RKO (cell line): Measurements from ENCODE around the gene ADGRL3.
A peak's percentile ranks its signal among the peaks of the same experiment; 100 is the strongest.

Experiments used
- DNase-seq: peaks from one replicate; pipeline ENCODE4 v3.0.0-alpha.2; 2016; ENCODE audit warnings: low spot score

The ADGRL3 gene

DNA sequence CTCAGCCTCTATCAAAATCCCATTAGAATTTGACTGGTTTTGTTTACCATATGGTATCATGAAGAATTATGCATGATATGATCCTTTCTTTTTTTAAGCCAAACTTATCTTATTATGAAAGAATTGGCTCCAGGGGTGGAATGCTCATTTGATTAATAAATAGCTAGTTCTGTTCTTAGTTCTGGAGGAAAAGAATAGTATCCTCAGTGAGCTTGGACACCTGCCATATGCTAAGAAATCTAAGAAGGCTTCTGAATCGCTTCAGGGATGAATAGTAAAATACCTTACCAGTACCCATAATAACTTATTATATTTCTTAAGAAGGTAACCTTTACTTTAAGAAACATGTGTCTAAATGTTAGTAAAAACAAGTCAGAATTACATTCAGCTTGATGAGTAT is 803.6 kb downstream of the ADGRL3 start:
- no peak for DNase-seq

DNA sequence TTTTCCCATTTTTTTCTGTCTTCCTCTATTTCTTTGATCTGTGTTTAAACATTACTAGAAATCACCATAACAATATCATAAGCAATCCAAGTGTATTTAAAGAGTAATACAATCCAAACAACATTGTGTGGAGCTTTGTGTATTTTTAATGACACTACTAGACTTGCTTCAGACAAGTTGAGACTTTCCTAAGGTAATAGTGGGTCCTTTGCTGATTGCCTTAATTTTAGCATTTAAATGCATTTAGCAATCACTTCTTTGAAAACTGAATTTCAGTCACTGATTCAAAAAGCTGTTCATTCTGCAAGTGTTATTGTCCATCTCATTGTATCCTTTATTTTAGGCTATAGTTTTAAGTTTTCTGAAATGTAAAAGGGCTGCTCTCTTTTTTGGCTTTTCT is 804.8 kb downstream of the ADGRL3 start:
- no peak for DNase-seq

DNA sequence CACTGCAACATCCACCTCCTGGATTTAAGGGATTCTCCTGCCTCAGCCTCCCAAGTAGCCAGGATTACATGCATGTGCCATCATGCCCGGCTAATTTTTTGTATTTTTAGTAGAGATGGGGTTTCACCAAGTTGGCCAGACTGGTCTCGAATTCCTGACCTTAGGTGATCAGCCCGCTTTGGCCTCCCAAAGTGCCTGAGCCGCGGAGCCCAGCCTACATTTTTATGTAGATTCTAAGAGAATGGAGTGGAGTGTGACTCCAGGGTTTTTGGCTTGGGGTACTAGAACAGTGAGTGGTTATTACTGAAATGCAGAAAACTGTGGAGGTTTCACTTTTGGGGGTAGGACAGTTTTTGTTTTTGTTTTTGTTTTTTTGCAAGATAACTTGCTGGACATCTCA is 806.0 kb downstream of the ADGRL3 start:
- no peak for DNase-seq

DNA sequence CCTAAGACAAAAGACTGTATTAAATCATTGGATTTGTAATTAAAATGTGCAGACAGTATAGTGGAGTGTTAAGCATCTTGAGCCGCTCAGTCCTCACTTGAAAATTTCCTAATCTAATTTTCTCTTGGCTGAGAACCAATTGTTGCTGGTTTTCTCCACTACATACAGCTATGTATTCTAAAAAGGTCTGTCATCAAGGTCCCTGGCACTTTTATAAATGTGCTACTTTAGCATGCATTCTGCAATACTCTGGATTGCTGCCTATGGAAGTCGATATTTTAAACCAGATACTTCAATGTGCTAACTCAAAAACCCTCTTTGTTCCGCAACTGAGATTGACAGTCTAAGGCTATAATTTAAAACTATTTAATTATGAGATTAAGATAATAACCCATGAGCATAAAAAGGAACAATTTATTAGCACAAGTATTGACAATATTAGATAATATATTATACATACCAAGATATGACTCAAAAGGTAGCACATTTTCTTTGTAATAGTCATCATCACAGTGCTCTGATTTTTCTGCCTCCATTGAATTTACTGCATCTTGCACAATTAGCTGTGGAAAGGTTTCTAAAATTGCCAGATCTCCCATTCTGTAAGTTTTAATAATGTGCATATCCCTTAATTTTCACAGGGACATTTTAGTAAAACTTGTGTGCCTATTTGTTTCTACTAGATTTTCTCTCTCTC is 815.1 kb downstream of the ADGRL3 start:
- DNase-seq = no peak

DNA sequence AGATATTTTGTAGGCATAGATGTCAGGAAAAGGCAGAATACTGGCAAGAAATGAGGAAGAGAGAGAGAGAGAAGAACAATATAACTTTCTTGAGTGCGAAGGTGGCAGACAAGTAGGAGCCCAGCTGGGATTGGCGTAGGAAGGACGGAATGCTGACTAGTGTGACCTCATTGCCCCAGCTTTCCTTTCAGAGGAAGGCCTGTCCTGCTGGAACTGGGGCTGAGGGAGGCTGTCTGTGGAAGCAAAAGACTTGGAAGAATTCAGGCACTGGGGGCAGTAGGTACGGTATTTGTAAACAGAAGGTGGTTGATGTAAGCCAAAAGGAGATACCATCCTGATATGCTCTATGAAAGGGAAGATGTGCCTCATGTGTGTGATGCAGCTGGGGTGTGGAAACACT is 818.4 kb downstream of the ADGRL3 start:
- no peak for DNase-seq

DNA sequence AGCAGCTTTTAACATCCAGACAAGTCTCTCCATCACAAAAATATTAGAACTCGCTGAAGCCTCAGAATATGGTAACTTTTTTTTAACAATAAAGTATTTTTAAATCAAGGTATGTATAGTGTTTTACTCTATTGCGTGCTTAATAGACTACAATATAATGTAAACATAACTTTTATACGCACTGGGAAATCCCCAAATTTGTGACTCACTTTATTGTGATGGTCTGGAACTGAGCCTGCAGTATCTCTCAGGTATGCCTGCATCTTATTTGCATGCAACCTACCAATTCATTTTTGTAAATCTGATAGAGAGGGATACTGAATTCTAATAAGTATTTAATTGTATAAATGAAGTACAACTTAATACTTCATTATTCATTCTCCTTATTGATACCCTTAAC is 823.5 kb downstream of the ADGRL3 start:
- DNase-seq = no peak

DNA sequence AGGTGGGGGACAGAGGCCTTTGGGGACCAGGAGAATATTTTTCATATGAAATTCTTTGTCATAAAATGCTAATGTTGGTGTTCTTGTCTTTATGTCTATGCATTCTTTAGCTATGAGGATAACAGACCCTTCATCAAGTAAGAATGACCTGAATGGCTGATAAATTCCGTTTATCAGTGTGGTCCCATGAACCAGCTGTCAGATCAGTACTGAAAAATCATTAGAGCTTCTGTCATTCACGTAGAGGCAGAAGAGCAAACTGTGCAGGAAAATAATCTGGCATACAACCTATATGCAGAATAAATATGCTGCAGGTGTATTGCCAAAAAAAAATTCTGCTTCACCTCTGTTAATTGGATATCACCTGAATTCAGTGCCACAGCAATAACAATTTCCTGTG is 828.6 kb downstream of the ADGRL3 start:
- no peak for DNase-seq

DNA sequence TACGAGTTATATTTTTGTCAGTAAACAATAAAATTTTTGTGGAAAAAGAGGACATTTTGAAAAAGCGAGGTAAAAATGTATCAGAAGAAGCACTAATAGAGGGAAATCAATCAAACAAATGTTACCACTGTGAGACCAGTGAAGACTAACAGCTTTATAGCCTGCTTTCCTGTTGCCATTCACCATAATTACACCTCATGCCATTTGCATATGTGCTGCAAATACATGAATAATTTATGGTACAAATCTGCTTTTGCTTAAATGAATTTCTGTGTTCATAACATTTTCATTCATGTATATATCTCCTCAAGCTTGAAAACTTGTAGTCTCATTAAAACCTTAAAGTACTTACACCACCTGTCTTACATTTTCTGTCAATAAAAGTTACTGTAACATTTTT is 830.8 kb downstream of the ADGRL3 start:
- DNase-seq = no peak

DNA sequence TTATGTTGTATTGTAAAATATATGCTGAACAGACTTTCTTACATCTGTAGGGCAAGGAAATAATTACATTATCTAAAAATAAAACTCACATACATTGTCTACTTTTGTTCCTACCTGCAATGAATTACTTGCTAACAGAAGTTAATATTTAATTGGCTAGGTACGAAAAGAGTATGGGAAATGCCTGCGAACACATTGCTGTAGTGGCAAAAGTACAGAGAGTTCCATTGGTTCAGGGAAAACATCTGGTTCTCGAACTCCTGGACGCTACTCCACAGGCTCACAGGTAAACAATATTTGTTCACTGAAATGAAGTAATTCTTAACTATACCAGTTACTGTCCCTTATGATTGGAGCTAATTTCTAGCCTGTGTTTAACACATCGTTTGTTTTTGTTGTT is 837.4 kb downstream of the ADGRL3 start:
- no peak for DNase-seq

DNA sequence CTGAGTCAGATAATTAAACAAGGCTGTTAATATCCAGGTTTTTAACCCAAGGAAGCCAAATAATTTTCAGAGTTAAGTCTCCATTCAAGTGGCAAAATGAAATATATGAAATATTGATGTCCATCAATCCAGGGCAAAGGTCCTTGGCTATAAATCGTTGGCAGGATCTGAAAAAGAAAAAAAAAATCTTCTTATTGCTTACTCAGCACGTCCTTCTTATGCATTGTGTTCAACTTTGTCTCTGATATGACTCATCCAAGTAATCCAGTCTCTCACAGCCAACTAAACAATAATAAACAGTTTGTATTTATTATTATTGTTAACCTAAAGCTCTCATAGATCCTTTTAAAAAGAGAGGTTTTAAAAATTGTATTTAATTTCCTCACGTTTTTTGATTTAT is 851.2 kb downstream of the ADGRL3 start:
- peak; percentile 1 for DNase-seq

DNA sequence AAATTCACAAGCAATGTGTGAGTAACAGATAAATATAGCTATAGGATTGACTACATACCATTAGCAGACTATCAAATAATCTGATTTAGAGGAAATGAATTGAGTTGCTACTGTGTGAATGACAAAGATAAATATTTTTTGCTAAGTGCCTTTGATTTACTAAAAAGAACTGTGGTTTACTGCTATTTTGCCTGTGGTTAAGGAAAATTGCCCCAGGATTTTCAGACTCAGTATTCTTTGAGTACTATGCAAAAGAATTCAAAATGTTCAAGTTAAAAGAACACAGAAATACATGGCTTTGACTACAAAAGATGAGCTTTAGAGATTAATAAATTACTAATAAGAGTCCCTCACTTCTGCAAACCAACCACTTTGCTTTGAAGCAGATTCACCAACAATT is 853.8 kb downstream of the ADGRL3 start:
- DNase-seq = no peak

DNA sequence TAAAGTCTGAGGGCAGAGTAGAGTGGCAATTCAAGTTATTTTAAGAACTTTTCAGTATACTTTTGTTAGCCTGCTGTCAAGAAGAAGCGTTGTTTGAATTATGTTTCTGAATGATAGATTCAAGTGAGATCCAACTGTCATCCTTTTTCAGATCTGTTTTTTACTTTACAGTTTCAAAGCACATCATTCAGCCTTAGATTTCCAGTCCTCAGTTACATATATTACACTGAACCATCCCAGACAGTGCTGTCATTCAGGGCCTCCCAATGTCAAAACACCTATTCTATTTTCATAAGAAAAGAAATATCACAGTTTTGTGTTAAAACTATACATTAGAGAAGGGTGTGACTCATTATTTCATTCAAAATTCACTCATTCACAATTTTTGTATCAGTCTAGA is 856.9 kb downstream of the ADGRL3 start:
- no peak for DNase-seq

DNA sequence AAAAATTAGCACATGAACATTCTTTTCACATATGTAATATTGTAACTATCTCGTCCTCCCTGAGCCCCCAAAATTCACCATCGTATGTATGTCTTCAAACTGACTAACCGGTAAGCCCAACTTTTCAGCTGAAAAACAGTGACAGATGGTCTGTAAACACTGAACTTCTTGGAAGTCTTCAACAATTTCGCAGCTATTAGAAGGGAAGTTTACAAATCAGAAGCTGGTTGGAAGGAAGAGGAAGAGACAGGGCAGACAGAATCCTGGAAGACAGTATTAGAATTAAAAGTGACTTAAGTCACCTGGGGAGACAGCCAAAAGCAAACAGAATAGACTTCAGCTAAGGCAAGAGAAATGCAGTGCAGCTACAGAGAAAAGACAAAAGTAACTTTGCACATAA is 858.4 kb downstream of the ADGRL3 start:
- DNase-seq = no peak

DNA sequence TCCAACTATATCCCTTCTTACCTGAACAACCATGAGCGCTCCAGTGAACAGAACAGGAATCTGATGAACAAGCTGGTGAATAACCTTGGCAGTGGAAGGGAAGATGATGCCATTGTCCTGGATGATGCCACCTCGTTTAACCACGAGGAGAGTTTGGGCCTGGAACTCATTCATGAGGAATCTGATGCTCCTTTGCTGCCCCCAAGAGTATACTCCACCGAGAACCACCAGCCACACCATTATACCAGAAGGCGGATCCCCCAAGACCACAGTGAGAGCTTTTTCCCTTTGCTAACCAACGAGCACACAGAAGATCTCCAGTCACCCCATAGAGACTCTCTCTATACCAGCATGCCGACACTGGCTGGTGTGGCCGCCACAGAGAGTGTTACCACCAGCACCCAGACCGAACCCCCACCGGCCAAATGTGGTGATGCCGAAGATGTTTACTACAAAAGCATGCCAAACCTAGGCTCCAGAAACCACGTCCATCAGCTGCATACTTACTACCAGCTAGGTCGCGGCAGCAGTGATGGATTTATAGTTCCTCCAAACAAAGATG is 870.2 kb downstream of the ADGRL3 start:
- no peak for DNase-seq

DNA sequence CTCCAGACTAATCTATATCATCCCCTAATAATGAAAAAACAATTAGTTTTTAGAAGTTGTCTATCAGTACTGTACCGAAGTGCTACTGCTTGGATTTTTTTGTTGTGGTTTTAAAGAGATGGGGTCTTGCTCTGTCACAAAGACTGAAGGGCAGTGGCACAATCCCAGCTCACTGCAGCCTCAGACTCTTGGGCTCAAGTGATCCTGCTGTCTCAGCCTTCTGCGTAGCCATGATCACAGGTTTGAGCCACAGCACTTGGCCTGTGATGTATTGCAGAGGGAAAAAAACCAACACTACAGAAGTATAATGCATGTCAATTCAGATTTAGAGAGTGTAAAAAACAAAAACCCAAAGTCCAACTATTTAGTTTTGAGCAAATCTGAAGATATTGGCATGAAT is 875.0 kb downstream of the ADGRL3 start:
- no peak for DNase-seq

DNA sequence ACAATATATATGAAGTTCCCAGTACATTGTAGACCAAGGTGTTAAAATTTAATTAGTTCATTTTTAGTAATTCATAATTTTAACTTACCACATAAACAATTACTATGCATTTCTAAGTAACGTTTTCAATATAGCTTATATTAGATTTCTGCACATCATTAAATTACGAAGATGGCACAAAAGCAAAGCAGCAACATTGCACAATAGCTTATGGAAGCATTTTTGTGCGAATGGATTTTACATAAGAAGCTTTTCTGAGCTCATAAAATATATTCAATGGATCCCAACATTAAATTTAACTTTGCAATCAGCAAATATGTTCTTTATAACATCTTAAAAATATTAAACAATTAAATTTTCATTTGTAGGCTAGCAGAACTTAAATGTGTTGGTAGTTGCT is 875.4 kb downstream of the ADGRL3 start:
- DNase-seq = no peak

DNA sequence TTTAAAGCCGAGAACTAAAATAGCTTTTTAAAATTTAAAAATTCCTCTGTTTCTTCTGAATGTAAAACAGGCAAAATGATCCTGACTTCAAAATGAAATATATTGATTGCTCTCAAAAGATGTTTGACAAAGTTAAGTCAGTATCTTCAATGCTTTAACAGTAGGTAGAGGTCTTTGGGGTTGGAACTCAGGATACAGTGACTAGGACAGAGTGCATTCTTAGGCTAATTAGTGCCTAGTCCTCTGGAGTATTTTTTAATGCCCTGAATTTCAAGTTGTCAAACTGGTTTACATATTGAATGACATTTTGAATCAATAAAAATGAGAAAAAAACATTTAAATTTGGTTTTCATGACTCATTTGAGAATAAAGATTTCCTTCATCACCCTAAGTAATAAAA is 877.3 kb downstream of the ADGRL3 start:
- no peak for DNase-seq

DNA sequence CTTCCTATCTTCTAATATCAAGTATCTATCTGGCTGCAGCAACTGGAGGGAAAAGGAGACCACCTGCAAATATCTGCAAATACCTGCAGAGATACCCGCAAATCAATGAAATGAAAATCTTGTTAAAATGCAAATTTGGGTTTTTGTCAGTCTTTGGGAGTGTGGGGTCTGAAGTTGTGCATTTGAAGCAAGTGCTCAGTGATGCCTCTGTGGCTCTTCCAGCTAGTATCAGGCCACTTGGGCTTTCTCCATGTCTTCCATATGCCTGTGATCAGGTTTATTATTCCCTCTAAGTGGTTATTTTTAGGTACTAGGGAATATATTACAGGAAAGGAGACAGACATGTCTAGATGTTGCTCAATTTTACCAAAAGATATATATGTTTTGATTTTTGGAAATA is 880.3 kb downstream of the ADGRL3 start:
- DNase-seq = no peak

DNA sequence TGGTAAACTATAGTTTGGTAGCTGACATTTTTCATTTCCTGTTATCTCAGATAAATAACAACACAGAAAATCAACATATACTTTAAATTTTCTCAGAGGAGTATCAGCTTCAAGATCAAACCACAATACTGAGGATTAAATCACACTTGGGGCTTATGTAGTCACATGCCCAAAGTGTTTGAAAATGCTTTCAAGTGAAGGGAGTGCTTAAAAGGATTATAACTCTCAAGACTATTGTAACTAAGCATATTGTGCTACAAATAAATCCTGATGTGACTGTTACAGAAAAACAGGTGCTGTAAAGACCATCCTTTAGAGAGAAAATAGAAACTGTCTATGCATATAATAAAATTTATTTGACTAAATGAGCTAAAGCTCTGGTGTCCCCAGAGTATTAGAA is 887.6 kb downstream of the ADGRL3 start:
- no peak for DNase-seq

DNA sequence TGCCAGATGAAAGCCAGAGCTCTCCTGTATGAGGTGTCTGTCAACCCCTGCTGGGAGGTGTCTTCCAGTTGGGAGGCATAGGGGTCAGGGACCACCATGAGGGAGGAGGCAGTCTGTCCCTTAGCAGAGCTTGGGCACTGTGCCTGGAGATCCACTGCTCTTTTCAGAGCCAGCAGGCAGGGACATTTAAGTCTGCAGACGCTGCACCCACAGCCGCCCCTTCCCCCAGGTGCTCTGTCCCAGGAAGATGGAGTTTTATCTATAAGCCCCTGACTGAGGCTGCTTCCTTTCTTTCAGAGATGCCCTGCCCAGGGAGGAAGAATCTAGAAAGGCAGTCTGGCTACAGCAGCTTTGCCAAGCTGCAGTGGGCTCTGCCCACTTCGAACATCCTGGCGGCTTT is 893.6 kb downstream of the ADGRL3 start:
- DNase-seq = no peak

DNA sequence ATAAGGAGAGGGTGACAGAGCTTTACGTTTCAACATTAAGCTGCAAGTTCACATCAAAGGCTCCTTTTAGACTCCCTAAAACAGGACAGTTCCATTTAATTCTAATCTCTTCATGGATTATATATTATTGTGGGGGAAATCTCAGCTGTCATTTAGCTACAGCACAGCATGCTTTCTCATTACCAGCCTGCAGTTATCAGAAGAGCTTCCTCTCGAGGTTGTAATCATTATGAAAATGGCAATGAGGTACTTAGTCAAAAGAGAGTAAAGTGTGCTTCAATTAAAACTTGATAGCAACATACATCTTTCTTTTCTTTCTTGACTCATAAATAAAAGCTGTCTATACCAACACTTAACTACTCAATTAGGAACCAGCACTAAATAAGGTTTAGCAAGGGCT is 896.8 kb downstream of the ADGRL3 start:
- no peak for DNase-seq

DNA sequence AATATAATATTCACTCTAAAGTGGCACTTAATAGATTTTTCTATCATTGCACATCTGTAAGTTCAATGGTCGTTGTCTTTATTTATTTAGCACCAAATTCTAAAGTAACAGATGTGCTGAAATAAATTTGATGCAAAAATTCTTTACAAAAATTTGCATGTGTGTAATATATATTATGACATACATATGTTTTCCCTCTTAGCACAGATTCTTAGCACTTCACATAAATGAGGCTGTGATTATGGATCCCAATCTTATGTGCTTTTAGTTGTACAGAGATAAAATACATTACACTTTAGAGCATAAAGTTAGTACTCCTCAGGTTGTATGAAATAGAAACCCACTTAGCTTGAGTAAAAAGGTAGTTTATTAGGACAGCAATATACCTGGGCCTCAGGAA is 915.1 kb downstream of the ADGRL3 start:
- no peak for DNase-seq

DNA sequence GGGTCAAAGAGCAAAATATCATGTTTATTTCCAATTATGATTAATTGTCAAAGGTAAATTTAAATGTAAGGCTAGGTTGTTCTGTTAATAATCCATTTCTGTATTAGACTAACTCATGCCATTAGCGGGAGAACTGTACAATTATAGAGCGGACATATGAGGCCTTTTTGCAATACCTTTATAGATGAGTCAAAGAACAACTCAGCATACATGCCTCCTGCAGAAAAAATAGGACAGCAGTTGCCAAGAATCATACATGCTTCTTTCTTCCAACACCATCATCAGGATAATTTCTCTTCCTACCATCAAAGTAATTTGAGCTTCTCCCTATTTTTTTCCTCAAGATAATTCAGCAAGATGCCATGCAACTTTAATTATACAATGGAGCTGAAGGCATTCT is 917.8 kb downstream of the ADGRL3 start:
- DNase-seq = no peak

DNA sequence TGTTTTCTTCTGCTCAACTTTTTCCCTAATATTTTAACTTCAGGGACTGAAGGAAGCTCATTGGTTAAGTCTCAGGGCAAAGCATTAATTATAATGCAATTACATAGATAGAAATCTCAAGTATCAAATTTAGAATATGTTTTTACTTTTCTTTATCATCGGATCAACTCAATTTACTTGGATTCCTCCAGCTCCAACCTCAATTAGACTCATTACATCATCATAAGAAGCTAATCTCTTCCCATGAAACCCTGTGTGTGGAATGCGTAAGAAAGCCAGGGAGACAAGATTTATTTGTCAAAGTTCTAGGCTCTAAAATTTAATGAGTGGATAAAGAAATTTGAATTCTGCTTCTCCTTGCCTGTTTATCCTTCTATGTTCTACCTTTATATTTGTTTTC is 918.4 kb downstream of the ADGRL3 start:
- no peak for DNase-seq

DNA sequence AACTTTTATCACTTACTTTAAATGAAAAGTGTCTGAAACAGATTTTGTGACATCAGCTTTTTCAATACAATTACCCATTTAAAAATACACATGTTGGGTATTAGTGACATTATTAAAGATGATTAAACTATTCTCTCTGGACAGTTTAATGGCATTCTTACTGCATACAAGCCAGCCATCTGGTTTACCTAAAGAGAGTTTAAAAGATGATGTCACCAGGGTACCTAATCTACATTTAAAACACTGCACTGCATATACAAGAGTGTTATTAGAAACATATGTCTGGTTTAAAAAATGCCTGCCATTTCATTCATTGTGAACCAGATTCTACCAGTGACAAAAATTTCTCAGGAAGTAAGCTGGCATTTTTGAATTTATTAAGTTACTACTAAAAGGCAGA is 919.1 kb downstream of the ADGRL3 start:
- DNase-seq = no peak
